Heart right ventricle (tissue), 16 donors: ENCODE measurements around the gene KATNAL1. TPM values are rescaled to one million over a fixed set of nuclear protein-coding genes. Genes with fewer than 3 reads are reported as not detected.

ENCODE experiments used
- ATAC-seq, 8 donors: fragments of 200-7000 bp; cut with Tn5 transposase; one replicate each; pipeline ENCODE4 v1.9.1; 2020; ENCODE audit warnings: mild to moderate bottlenecking in 8 of 8, moderate library complexity in 8 of 8, moderate number of reproducible peaks in 1 of 8
- DNase-seq, 2 donors: peaks; one replicate each; pipeline ENCODE4 v3.0.0-alpha.2; 2020
- H3K27ac ChIP-seq, 10 donors: fragments of 200-600 bp; sonication (generic) in 2 of 10; one replicate each; pipeline versions ENCODE4 v1.5.0 to v1.8.0; 2020 to 2022; ENCODE audit warnings: mild to moderate bottlenecking in 3 of 10
- H3K27me3 ChIP-seq, 7 donors: fragments of 200-600 bp; one replicate each; pipeline ENCODE4 v1.8.0; 2021 to 2022; ENCODE audit warnings: mild to moderate bottlenecking in 2 of 7
- H3K36me3 ChIP-seq, 9 donors: fragments of 200-600 bp; sonication (generic) in 1 of 9; one replicate each; pipeline versions ENCODE4 v1.5.0 to v1.8.0; 2020 to 2022; ENCODE audit warnings: mild to moderate bottlenecking in 2 of 9
- H3K4me1 ChIP-seq, 9 donors: fragments of 200-600 bp; sonication (generic) in 1 of 9; one replicate each; pipeline versions ENCODE4 v1.5.0 to v1.8.0; 2020 to 2022; ENCODE audit warnings: mild to moderate bottlenecking in 4 of 9
- H3K4me3 ChIP-seq, 10 donors: fragments of 200-600 bp; sonication (generic) in 2 of 10; one replicate each; pipeline versions ENCODE4 v1.5.0 to v1.8.0; 2020 to 2022; ENCODE audit warnings: mild to moderate bottlenecking in 7 of 10, moderate library complexity in 2 of 10
- H3K9me3 ChIP-seq, 11 donors: fragments of 200-600 bp in 10 of 11; sonication (generic) in 2 of 11; one replicate each; pipeline versions ENCODE4 v1.5.0 to v1.8.0; 2013 to 2022; ENCODE audit warnings: mild to moderate bottlenecking in 2 of 11, control low read depth in 1 of 11, moderate library complexity in 1 of 11
- CTCF ChIP-seq, 9 donors: fragments of 200-600 bp; sonication (generic) in 2 of 9; IDR thresholded peaks; one replicate each; pipeline versions ENCODE4 v1.5.0 to v1.8.0; 2021 to 2022; ENCODE audit warnings: antibody characterized with exemption in 9 of 9, mild to moderate bottlenecking in 5 of 9, moderate library complexity in 1 of 9
- WGBS, 2 donors: extraction: QIAGEN DNeasy Blood & Tissue Kit; methylation state at CpG; one replicate each; pipeline ENCODE4 v1.1.7; 2013; ENCODE audit warnings: inconsistent platforms in 1 of 2; 5-methylcytosine and 5-hydroxymethylcytosine counted together
- intact Hi-C, 10 donors: fragments of 100-400 bp; cut with DNase I; formaldehyde crosslinking; loops; one replicate each; pipeline versions ENCODE4 v1.11.1 to v1.14.2; 2022
- polyA plus RNA-seq, 2 donors: library from polyadenylated mRNA; stranded (reverse); fragments of 200-250 nt; gene quantifications; one replicate each; pipeline ENCODE4 v1.2.3, GENCODE V29; 2013
- total RNA-seq, 10 donors: library from RNA; stranded (reverse); fragmentation: NEBNext Ultra II Directional in 3 of 10; extraction: Animal tissue kit (Norgen Biotek cat#: 25700) in 3 of 10; gene quantifications; one replicate each; pipeline versions ENCODE4 v1.2.1 to v1.2.4, GENCODE V29; 2021 to 2023
- donor health status: Arrhythmogenic right ventricular cardiomyopathy.
- donor health status: ischemic (EF 13 %, LVEDD 7.1; RV severe dilation, severe dysfunction).
- donor health status: healthy with polysubstance abuse.
- donor health status: DM: no; HTN: yes; CAD: no.
- donor health status: DM: no; HTN: no; CAD: no.
- donor health status: ischemic (EF 25% LVEDD 6.9; RV normal size, moderate dysfunction).
- donor health status: ischemic (EF 25% LVEDD 5.7; RV mildly dilated, moderate dysfunction).
- donor health status: healthy.
- donor health status: DM: yes; HTN: yes; CAD: no.
- donor health status: Ischemic cardiomyopathy.
- donor health status: ischemic (EF 35%, LVEDD 5.7; RV mildly dilated, moderate dysfunction).
- donor health status: nonischemic (EF 11% LVEDD 7.7; RV severe dilation, severe dysfunction).
- donor health status: DM: yes; HTN: yes; CAD: no.
- donor health status: PGD.
- donor health status: ischemic (EF 29% LVEDD 5.4; RV normal size, mild dysfunction).
- donor health status: nonischemic (EF 23%, LVEDD 6.1; RV moderate dilation, normal function).

The KATNAL1 gene
- total and polyA plus RNA-seq, 12 donors, result 5.1 to 61.9 (median 51.9) TPM

GRCh38 chr13:30256713-30257467, 50.5 kb downstream of the KATNAL1 start:
- 92 to 95% methylated on average over 5 of the region's 5 CpGs for WGBS, 2 donors

DNA sequence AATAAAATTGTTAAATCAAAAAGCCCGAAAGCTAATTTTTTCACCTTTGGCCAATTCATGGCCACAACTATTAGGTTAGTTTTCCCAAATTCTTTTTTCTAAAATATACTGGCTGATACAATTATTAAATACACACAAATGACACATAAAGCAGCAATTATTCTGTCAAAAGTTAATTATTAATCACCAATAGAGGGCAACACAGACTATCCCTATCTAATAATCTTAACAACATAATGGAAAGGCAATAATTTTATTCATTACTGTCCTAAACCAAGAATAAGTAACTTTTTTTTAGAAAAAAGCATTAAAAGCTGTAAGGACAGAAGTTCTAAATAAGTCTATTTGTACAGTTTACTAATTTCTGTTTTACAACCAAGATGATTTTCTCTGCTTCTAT, 51.7 kb downstream of the KATNAL1 start:
- H3K4me3 ChIP-seq, result no peak overlapping the region
- H3K9me3 ChIP-seq, result no peaks in the 10 kb centered on the region
- TF ChIP-seq CTCF (IDR thresholded peaks at IDR 0.05), result peak in 7 of 9 donors; percentile 14 to 43 (median 32)
- H3K27ac ChIP-seq, result no peak overlapping the region
- ATAC-seq (no peak), DNase-seq (no peak)
- intact Hi-C loops, result loop anchor here in 4 of 10 donors (2.0 to 10.0 kb wide), 3 partner anchors 85 to 209 kb away; partner anchors contain the start of gene HMGB1 (in 2 of the 4)
- WGBS, 2 donors, result 93 to 98% methylated on average over 1 of the region's 1 CpG
- H3K27me3 ChIP-seq, result no peaks in the 10 kb centered on the region
- H3K4me1 ChIP-seq, result peaks cover 0 to 29% (median 15%) of the 10 kb centered on the region in 9 donors
- peaks cover 0 to 26% (median 0%) of the 10 kb centered on the region in 9 donors for H3K36me3 ChIP-seq

More at GRCh38 chr13:30256713-30257467, 50.5 kb downstream of the KATNAL1 start:
- Histone ChIP-seq H3K36me3 (peaks cover 0 to 26% (median 0%) of the 10 kb centered on the region in 9 donors), H3K27ac (peak overlapping the region in 5 of 10 donors; percentile 13 to 70 (median 30)), H3K27me3 (no peaks in the 10 kb centered on the region), H3K9me3 (no peaks in the 10 kb centered on the region), H3K4me3 (no peak overlapping the region), H3K4me1 (peaks cover 0 to 23% (median 13%) of the 10 kb centered on the region in 9 donors)
- DNase-seq, result no peak
- intact Hi-C loops, result loop anchor here in 4 of 10 donors (2.0 to 10.0 kb wide), 3 partner anchors 84 to 208 kb away; partner anchors contain the start of gene HMGB1 (in 2 of the 4)
- ATAC-seq, result peak in 3 of 8 donors; percentile 53 to 64 (median 57)
- peak in 4 of 9 donors; percentile 4 to 34 (median 31) for TF ChIP-seq CTCF (IDR thresholded peaks at IDR 0.05)

DNA sequence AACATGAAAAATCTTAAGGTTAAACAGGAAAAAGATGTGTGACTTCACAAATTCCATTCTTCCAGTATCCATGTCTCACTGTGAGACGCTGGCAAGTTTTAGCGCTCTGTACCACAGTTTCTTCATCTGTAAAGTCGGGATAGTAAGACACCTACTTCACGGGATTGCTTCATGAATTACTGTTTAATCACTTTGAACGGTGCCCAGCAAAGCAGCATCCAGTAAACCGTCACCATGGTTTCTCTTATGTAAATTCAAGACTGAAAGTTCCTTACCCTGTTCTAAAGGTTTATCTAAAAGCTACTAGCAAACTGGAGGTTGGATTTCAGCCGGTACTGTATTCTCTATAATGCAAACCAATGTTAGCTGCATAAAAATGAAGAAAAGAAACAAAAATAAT, 53.5 kb downstream of the KATNAL1 start:
- WGBS, 2 donors, result 93 to 95% methylated on average over 7 of the region's 7 CpGs
- Histone ChIP-seq H3K36me3 (peaks cover 0 to 41% (median 5%) of the 10 kb centered on the region in 9 donors), H3K27ac (no peak overlapping the region), H3K4me1 (peaks cover 0 to 29% (median 15%) of the 10 kb centered on the region in 9 donors), H3K4me3 (no peak overlapping the region), H3K9me3 (peaks cover 0 to 11% (median 0%) of the 10 kb centered on the region in 11 donors), H3K27me3 (no peaks in the 10 kb centered on the region)
- DNase-seq (no peak), ATAC-seq (no peak)
- no peak for TF ChIP-seq CTCF (IDR thresholded peaks at IDR 0.05)
- intact Hi-C loops, result loop anchor here in 2 of 10 donors (10.0 kb wide), 1 partner anchor 211 kb away; the partner anchor contains the start of gene HMGB1 (in 2 of the 2)

DNA sequence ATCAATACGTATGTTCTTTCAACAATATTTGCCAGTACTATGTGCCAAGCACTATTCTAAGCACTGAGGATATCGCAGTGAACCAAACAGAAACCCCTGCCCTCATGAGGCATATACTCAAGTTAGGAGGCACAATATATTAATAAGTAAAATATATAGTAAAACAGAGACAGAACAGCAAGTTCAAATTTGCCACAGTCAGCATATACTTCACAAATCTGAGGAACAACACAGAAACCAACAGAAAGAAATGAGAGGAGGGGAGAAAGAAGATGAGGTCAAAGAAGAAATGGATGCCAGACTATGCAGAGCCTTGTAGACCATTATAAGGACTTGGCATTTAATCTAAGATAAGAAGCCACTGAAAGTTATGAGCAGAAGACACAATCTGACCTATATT, 59.9 kb downstream of the KATNAL1 start:
- ATAC-seq, result no peak
- Histone ChIP-seq H3K4me1 (peaks cover 0 to 11% (median 4%) of the 10 kb centered on the region in 9 donors), H3K36me3 (peaks cover 0 to 16% (median 0%) of the 10 kb centered on the region in 9 donors), H3K9me3 (peaks cover 0 to 24% (median 0%) of the 10 kb centered on the region in 11 donors), H3K4me3 (no peak overlapping the region), H3K27ac (no peak overlapping the region), H3K27me3 (no peaks in the 10 kb centered on the region)
- DNase-seq, result no peak
- 95 to 97% methylated on average over 2 of the region's 2 CpGs for WGBS, 2 donors
- no peak for TF ChIP-seq CTCF (IDR thresholded peaks at IDR 0.05)
- intact Hi-C loops, result no loop called here
